HFFc6 (cell line): Measurements from ENCODE around the gene B4GALT6. TPM values are rescaled to one million over a fixed set of nuclear protein-coding genes. Genes with fewer than 3 reads are reported as not detected.

Source experiments
- DNase-seq: peaks from one replicate; pipeline ENCODE4 v3.0.0-alpha.2; 2018
- H3K27ac Mint-ChIP-seq: 2 replicates; pipeline ENCODE4 v1.8.0; 2020; ENCODE audit warnings: mild to moderate bottlenecking, mixed read lengths
- H3K27me3 Mint-ChIP-seq: 2 replicates; pipeline ENCODE4 v1.8.0; 2021; ENCODE audit warnings: mild to moderate bottlenecking, moderate library complexity, mixed read lengths; ENCODE audit not compliant: insufficient read depth
- H3K36me3 Mint-ChIP-seq: 2 replicates; pipeline ENCODE4 v1.8.0; 2021; ENCODE audit warnings: low read depth, mixed read lengths
- H3K4me1 Mint-ChIP-seq: 2 replicates; pipeline ENCODE4 v1.8.0; 2020; ENCODE audit warnings: low read depth, mixed read lengths
- H3K4me3 Mint-ChIP-seq: 2 replicates; pipeline ENCODE4 v1.8.0; 2020; ENCODE audit warnings: mild to moderate bottlenecking, moderate library complexity, mixed read lengths
- H3K9me3 Mint-ChIP-seq: 2 replicates; pipeline ENCODE4 v1.8.0; 2020; ENCODE audit warnings: mild to moderate bottlenecking, mixed read lengths
- CTCF ChIP-seq: fragments of 200-600 bp; sonication (generic); IDR thresholded peaks from 2 replicates; pipeline ENCODE4 v1.5.0; 2021; ENCODE audit warnings: antibody characterized with exemption, mild to moderate bottlenecking
- total RNA-seq, 6 experiments: library from RNA; stranded (reverse); fragmentation: NEBNext Ultra II Directional; extraction: Animal tissue kit (Norgen Biotek cat#: 25700); gene quantifications; 2 replicates in 1 of 6; 3 replicates in 5 of 6; pipeline ENCODE4 v1.2.3, GENCODE V29; 2021

Gene B4GALT6
- total RNA-seq, 6 experiments from 2014 or later: not detected

- H3K4me3 Mint-ChIP-seq: no peak overlapping the region
- no peak for DNase-seq
- H3K27me3 Mint-ChIP-seq: peaks cover 3% of the 10 kb centered on the region
- peaks cover 12% of the 10 kb centered on the region for H3K9me3 Mint-ChIP-seq
- no peak overlapping the region for H3K27ac Mint-ChIP-seq
- 0 out of 2 replicates have a peak, but pooled peaks cover 5% of the 10 kb centered on the region for H3K36me3 Mint-ChIP-seq
- TF ChIP-seq CTCF: no peak
- no peaks in the 10 kb centered on the region for H3K4me1 Mint-ChIP-seq
These were observed 4.2 kb upstream of the B4GALT6 start for GRCh38 chr18:31688606-31689005.

- H3K27me3 Mint-ChIP-seq: peaks cover 3% of the 10 kb centered on the region
- no peak overlapping the region for H3K4me3 Mint-ChIP-seq
- no peak overlapping the region for H3K27ac Mint-ChIP-seq
- 0 out of 2 replicates have a peak, but pooled peaks cover 5% of the 10 kb centered on the region for H3K36me3 Mint-ChIP-seq
- no peaks in the 10 kb centered on the region for H3K4me1 Mint-ChIP-seq
- peaks cover 12% of the 10 kb centered on the region for H3K9me3 Mint-ChIP-seq
- no peak for DNase-seq
- TF ChIP-seq CTCF: 0 out of 2 replicates have a peak, but pooled peaks have one; percentile 27
These were observed 2.9 kb upstream of the B4GALT6 start for GRCh38 chr18:31686986-31687928.

GRCh38 chr18:31686572-31686971, 2.2 kb upstream of the B4GALT6 start:
- no peak for TF ChIP-seq CTCF
- Mint-ChIP-seq H3K4me1 (no peaks in the 10 kb centered on the region), H3K36me3 (0 out of 2 replicates have a peak, but pooled peaks cover 5% of the 10 kb centered on the region), H3K27me3 (peaks cover 3% of the 10 kb centered on the region), H3K27ac (no peak overlapping the region), H3K9me3 (peaks cover 12% of the 10 kb centered on the region), H3K4me3 (no peak overlapping the region)
- no peak for DNase-seq

GRCh38 chr18:31685097-31686082, 1.0 kb upstream of the B4GALT6 start:
- Mint-ChIP-seq H3K4me1 (no peaks in the 10 kb centered on the region), H3K27me3 (peaks cover 3% of the 10 kb centered on the region), H3K27ac (no peak overlapping the region), H3K4me3 (no peak overlapping the region), H3K9me3 (peaks cover 12% of the 10 kb centered on the region), H3K36me3 (0 out of 2 replicates have a peak, but pooled peaks cover 5% of the 10 kb centered on the region)
- DNase-seq: no peak
- no peak for TF ChIP-seq CTCF

- no peak for TF ChIP-seq CTCF
- Mint-ChIP-seq H3K9me3 (peaks cover 12% of the 10 kb centered on the region), H3K4me3 (no peak overlapping the region), H3K27me3 (peaks cover 3% of the 10 kb centered on the region), H3K36me3 (0 out of 2 replicates have a peak, but pooled peaks cover 5% of the 10 kb centered on the region), H3K27ac (no peak overlapping the region), H3K4me1 (no peaks in the 10 kb centered on the region)
- DNase-seq: no peak
These were observed 458 bp downstream of the B4GALT6 start for GRCh38 chr18:31683968-31684278.
